A673 (cell line): Measurements from ENCODE around the gene DCAF8L2. TPM values are rescaled to one million over a fixed set of nuclear protein-coding genes. Genes with fewer than 3 reads are reported as not detected.

Experiments
- BruUV-seq: library from RNA; stranded (reverse); fragments of 400-500 nt; replicated peaks from 2 replicates; lab custom pipeline; 2021; lab: Mats Ljungman, UMichigan
- CTCF ChIA-PET: fragments of 300-600 bp; sonication (Branson Sonifier 250); formaldehyde crosslinking; loops from one replicate; lab custom pipeline; 2022; ENCODE audit warnings: antibody characterized with exemption; lab: Charles Lee
- POLR2A ChIA-PET: fragments of 300-600 bp; sonication (Branson Sonifier 250); formaldehyde crosslinking; loops from one replicate; lab custom pipeline; 2022; ENCODE audit warnings: antibody characterized with exemption; ENCODE audit not compliant: low non-redundant PET; lab: Charles Lee
- DNase-seq: peaks from one replicate; pipeline ENCODE4 v3.0.0-alpha.2; 2015; ENCODE audit warnings: low spot score
- H3K27ac ChIP-seq: fragments of 200-600 bp; sonication (generic); 2 replicates; pipeline ENCODE4 v1.5.1; 2016; ENCODE audit warnings: mixed run types, low read depth, mild to moderate bottlenecking, mixed read lengths, antibody characterized with exemption, low read length; ENCODE audit not compliant: poor library complexity, severe bottlenecking
- H3K27me3 ChIP-seq: fragments of 200-600 bp; sonication (generic); replicated peaks from 2 replicates; pipeline ENCODE4 v1.6.1; 2017; ENCODE audit warnings: mixed run types, low read depth, mild to moderate bottlenecking, mixed read lengths, antibody characterized with exemption, low read length; ENCODE audit not compliant: insufficient read depth, poor library complexity
- H3K36me3 ChIP-seq: fragments of 200-600 bp; sonication (generic); 2 replicates; pipeline ENCODE4 v1.6.1; 2016; ENCODE audit warnings: mixed run types, mild to moderate bottlenecking, mixed read lengths, antibody characterized with exemption, low read length; ENCODE audit not compliant: insufficient read depth, poor library complexity, severe bottlenecking
- H3K4me1 ChIP-seq: fragments of 200-600 bp; sonication (generic); 2 replicates; pipeline ENCODE4 v1.6.1; 2017; ENCODE audit warnings: mixed run types, mild to moderate bottlenecking, mixed read lengths, antibody characterized with exemption, low read length; ENCODE audit not compliant: insufficient read depth, poor library complexity, severe bottlenecking
- H3K4me3 ChIP-seq: fragments of 200-600 bp; sonication (generic); 2 replicates; pipeline ENCODE4 v1.5.1; 2016; ENCODE audit warnings: low read depth, mixed run types, mild to moderate bottlenecking, mixed read lengths, low read length; ENCODE audit not compliant: poor library complexity, severe bottlenecking
- H3K9me3 ChIP-seq: fragments of 200-600 bp; sonication (generic); 2 replicates; pipeline ENCODE4 v1.6.1; 2016; ENCODE audit warnings: mixed run types, low read depth, mild to moderate bottlenecking, mixed read lengths, antibody characterized with exemption, low read length; ENCODE audit not compliant: poor library complexity, severe bottlenecking
- CTCF ChIP-seq: fragments of 300-800, 200-600 bp; sonication (generic); conservative IDR thresholded peaks from 2 replicates; pipeline ENCODE4 v1.5.1; 2017; ENCODE audit warnings: low read depth, mild to moderate bottlenecking, antibody characterized with exemption, low read length, moderate library complexity, mixed read lengths
- EZH2 ChIP-seq: fragments of 200-600 bp; sonication (generic); IDR thresholded peaks from 2 replicates; pipeline ENCODE4 v1.6.1; 2017; ENCODE audit warnings: borderline replicate concordance, low read depth, mild to moderate bottlenecking, mixed read lengths, antibody characterized with exemption, low read length; ENCODE audit not compliant: poor library complexity, severe bottlenecking
- intact Hi-C: fragments of 100-400 bp; cut with micrococcal nuclease; formaldehyde crosslinking; loops from one replicate; pipeline ENCODE4 v1.10.0; 2022; ENCODE audit not compliant: unreplicated experiment
- total RNA-seq: library from RNA; stranded (reverse); gene quantifications from 2 replicates; pipeline ENCODE4 v1.2.3, GENCODE V29; 2021

DCAF8L2 gene
- total RNA-seq, 1 experiment from 2014 or later = not detected

- DNase-seq = no peak
- ChIA-PET CTCF (no interaction called here), POLR2A (no interaction called here)
- no TSS peak for BruUV-seq
- H3K36me3 ChIP-seq = no peaks in the 10 kb centered on the region
- H3K4me1 ChIP-seq = no peaks in the 10 kb centered on the region
- H3K4me3 ChIP-seq = no peak overlapping the region
- intact Hi-C loops = no loop called here
- no peaks in the 10 kb centered on the region for H3K9me3 ChIP-seq
- H3K27ac ChIP-seq = no peak overlapping the region
- no peaks in the 10 kb centered on the region for H3K27me3 ChIP-seq
- no peak for TF ChIP-seq EZH2
- TF ChIP-seq CTCF = no peak
Observed at GRCh38 chrX:27715610-27716009, 125.5 kb downstream of the DCAF8L2 start.

DNA sequence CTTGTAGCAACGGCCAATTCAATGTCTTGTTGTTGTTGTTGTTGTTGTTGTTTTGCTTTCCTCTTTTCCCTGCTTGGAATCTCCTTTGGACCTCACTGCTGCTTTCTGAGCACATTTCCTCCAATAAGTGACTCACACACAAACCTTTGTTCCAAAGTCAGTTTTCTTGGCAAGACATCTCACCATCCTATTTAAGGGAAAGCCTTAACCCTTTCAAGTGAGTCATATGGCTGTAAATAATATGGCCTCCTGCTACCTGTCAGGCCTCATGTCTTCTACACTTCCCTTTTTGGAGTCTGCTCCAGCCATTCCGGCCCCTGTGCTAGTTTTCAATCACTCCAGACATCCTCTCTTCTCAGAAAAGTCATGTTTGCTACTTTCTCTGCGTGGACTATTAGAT, 138.1 kb downstream of the DCAF8L2 start:
- Histone ChIP-seq H3K4me1 (no peaks in the 10 kb centered on the region), H3K9me3 (no peaks in the 10 kb centered on the region), H3K4me3 (no peak overlapping the region), H3K36me3 (no peaks in the 10 kb centered on the region), H3K27ac (no peak overlapping the region), H3K27me3 (no peaks in the 10 kb centered on the region)
- TF ChIP-seq CTCF (no peak), EZH2 (no peak)
- BruUV-seq = no TSS peak
- ChIA-PET POLR2A (no interaction called here), CTCF (no interaction called here)
- no peak for DNase-seq
- intact Hi-C loops = no loop called here

- ChIA-PET CTCF (no interaction called here), POLR2A (no interaction called here)
- Histone ChIP-seq H3K4me3 (no peak overlapping the region), H3K27me3 (no peaks in the 10 kb centered on the region), H3K9me3 (no peaks in the 10 kb centered on the region), H3K4me1 (no peaks in the 10 kb centered on the region), H3K36me3 (no peaks in the 10 kb centered on the region), H3K27ac (no peak overlapping the region)
- TF ChIP-seq CTCF (no peak), EZH2 (no peak)
- intact Hi-C loops = no loop called here
- BruUV-seq = no TSS peak
- no peak for DNase-seq
Observed at GRCh38 chrX:27731962-27732361, 141.8 kb downstream of the DCAF8L2 start.
